Hematopoietic multipotent progenitor cell treated with erythropoietin and hydrocortisone succinate and interleukin-3 and kit ligand, for 17 days (in vitro differentiated cells): Measurements from ENCODE around the gene IFITM2.

Experiments
- DNase-seq: peaks from one replicate; pipeline ENCODE4 v3.0.0-alpha.2; 2015; ENCODE audit warnings: low spot score

IFITM2 gene

DNA sequence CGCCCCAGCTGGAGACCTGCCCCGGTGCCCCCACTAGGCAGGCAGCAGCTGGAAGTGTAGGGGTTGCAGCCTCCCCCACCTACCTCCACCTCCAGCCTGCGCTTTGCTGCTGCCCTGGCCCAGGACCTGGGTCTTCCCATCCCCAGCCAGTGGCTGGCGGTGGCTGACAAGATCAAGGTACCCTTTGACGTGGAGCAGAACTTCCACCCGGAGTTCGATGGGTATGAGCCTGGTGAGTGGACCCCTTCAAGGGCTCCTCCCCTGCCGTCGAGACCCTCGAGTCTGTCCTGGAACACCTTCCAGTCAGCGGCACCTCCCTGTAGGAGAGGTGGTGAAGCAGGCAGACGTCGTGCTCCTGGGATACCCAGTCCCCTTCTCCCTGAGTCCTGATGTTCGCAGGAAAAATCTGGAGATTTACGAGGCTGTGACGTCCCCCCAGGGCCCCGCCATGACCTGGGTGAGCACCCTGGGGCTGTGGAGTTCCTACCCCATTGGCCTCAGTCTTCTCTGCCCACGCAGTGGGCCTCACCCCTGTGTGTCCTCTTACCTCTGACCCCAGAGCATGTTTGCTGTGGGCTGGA, 14.3 kb upstream of the IFITM2 start:
- no peak for DNase-seq

DNA sequence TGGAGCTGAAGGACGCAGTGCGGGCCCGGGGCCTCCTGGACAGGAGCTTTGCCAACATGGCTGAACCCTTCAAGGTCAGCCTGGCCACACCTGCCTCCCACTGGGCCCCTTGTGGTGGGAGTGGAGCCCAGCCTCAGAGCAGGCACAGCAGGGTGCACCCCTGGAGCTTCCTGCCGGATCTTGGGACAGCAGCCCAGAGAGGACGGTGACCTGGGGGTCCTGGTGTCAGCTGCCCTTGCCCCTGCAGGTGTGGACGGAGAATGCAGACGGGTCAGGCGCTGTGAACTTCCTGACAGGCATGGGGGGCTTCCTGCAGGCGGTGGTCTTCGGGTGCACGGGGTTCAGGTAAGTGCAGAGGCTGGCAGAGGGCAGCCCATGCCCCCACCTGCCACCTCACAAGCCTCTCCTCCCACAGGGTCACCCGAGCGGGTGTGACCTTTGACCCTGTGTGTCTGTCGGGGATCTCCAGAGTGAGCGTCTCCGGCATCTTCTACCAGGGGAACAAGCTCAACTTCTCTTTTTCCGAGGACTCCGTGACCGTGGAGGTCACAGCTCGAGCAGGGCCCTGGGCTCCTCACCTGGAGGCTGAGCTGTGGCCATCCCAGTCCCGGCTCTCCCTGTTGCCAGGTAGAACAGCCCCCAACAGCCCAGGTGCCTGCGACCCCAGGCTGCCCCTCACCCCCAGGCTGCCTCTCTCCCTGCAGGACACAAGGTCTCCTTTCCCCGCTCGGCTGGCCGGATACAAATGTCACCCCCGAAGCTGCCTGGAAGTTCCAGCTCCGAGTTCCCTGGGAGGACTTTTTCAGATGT, 13.6 kb upstream of the IFITM2 start:
- no peak for DNase-seq

DNA sequence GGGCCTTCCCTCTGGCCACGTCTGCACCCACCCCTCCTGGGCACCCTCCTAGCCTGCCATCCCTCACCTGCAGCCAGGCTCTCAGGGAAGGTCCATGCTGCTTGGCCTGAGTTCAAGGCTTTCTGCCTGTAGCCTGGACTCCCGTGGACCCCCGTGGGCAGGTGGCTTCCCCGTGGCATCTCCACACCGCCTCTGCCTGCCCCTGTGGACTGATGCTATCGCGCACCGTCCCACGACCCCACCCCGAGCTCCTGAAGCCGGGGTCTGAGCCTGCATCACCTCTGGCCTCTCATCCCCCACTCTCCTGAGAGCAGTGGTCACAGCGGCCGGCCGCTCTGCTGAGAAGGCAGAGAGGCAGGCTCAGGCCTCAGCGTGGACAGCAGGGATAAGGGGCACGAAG, 12.8 kb upstream of the IFITM2 start:
- DNase-seq, result no peak

DNA sequence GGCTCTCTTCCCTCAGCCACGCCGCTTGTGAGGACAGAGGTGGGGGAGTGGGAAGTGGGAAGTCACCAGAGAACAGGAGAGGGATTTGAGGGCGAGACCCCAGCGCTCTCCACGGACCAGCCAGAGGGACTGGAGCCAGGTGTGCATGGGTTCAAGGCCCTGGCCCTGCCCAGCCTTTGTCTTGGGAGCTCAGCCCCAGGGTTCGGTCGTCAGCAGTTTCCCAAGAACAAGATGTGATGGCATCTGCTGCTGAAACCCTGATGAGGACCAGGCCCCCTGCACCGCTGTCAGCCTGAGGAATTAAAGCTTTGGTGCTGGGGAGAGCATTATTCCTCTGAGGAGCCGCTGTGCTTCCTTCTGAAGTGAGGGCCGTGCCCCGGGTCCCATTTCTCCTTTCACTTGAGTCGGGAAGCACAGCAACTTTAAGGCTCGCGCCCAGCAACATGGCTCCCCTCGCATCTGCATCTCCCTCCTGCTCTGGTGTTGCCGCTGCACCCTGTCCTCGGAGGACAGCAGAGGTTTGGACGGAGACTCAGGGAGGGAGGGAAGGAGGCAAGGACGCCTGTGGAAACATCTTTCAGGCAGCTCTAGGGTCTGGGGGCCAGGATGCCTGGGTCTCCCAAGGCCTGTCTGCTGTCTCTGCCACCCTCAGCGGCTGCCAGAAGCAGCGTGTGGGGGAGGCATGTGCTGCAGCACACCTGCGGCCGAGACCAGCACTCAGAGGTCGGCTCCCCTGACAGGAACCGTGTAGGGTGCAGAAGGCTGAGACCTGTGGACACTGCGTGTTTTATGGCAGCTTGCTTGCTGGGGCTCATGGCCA, 12.1 kb upstream of the IFITM2 start:
- DNase-seq, result no peak

DNA sequence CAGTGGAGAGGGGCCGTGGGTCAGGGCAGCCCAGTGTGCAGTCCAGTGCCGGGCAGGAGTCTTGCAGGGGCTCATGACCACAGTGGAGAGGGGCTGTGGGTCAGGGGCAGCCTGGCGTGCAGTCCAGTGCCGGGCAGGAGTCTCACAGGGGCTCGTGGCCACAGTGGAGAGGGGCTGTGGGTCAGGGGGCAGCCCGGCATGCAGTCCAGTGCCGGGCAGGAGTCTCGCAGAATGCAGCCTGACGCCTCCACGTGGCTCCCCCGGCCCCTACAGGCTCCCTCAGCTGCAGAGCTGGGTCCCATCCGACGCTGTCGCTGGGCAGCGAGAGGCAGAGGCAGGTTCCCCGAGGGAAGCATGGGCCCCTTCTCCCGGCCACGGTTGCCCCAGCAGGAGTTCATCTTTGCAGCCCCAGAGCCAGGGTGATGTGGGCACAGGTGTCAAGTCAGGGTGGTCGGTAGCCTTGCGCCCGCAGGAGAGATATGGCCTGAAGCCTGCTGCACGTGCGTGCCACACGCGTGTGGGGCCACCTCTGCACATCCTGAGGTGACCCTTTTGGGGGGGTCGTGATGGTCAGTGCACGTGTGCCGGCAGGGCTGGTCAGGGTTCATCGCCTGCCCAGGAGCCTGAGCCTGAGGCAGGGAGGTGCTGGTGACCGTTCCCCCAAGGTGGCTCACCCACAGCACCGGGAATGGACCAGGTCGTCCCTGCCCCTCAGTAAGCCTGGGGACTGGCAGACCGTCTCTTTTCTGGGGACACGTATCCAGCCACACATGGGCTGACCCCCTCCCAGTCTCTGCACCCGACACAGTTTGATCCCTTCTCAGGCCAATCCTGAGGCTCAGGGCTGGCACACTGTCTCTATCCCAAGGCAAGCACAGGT, 11.2 kb upstream of the IFITM2 start:
- DNase-seq, result no peak

DNA sequence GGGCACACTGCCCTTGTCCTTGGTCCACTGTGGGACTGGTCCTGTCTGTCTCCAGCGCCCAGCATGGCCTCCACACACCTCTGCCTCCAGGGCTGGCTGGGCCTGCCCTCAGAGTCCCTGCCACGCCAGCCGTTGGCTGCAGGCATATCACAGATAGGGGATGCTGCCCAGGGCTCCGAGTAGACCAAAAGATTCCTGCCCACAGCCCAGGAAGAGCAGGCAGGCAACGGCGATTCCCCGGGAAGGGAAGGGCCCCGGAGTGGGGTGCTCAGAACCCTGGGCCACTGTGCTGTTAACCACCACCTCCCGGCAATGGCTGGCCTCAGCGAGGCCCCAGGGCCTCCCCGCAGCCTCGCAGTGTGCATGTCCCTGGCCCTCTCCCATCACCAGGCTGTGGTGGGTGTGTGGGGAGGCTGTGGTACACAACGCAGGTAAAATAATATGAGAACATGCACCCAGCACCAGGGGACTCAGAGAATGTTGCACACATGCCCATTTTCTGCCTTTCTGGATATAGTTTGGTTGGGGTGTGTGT, 10.5 kb upstream of the IFITM2 start:
- DNase-seq, result no peak

DNA sequence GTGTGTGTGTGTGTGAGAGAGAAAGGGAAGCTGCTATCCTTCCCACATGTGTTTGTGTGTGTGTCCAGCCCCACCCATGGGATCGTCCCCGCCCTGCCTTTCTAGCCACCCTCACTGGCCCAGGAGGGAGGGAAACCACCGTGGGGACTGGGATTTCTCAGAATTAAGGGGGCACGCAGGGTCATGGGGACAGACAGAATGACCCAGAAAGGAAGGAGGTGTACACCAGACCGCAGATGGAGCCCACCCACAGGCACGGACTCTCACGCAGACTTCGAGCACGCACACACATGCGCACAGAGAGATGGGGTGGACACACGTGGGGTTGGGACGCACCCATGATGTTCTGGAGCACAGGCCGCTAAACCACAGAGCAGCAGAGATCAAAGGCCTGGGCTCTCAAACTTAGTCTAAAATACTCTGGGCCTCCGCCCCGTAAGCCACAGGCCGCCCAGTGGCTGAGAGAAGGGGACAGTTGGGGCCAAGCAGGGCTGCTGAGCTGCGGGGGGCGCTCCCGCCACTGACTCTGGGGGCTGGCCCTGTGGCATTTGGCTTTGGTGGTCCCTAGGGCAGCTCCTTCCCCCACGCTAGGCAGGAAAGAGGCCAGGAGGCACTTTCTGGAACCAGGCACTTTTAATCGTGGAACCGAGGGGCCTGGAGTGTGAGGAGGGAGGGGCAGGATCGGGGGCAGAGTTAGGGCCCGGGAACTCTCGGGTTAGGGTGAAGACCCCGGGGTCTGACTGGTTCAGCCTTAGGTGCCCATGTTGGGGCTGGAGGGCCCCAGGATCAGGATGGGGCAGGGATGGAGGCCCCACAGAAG, 9.8 kb upstream of the IFITM2 start:
- no peak for DNase-seq

DNA sequence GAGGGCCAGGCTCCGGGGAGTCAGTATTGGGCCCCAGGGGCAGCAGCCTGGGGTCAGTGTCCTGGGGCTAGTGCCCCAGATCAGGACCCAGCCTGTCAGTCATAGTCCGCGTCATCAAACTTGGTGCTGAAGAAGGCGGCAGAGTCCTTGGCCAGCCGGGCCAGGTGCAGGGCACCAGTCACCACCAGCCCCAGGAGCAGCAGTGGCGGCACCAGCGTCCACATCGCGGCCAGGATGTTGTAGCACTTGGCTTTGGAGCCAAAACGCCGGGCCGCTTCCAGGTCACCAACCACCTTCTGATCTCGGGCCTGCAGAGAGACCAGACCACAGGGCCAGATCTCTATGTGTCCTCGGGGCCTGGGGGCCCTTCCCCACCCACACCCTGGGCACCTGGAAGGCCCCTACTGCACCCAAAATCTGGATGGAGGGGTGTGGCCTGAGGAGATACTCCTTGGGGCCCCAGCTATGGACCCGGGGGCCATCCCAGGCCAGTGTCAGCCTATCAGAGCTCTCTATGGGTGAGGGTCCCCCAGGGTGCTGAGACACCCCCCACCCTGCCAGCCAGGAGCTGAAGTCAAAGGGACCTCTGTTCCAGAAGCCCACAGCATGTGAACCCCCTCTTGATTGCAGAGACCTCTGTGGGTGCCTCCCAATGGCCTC, 9.1 kb upstream of the IFITM2 start:
- DNase-seq, result no peak

DNA sequence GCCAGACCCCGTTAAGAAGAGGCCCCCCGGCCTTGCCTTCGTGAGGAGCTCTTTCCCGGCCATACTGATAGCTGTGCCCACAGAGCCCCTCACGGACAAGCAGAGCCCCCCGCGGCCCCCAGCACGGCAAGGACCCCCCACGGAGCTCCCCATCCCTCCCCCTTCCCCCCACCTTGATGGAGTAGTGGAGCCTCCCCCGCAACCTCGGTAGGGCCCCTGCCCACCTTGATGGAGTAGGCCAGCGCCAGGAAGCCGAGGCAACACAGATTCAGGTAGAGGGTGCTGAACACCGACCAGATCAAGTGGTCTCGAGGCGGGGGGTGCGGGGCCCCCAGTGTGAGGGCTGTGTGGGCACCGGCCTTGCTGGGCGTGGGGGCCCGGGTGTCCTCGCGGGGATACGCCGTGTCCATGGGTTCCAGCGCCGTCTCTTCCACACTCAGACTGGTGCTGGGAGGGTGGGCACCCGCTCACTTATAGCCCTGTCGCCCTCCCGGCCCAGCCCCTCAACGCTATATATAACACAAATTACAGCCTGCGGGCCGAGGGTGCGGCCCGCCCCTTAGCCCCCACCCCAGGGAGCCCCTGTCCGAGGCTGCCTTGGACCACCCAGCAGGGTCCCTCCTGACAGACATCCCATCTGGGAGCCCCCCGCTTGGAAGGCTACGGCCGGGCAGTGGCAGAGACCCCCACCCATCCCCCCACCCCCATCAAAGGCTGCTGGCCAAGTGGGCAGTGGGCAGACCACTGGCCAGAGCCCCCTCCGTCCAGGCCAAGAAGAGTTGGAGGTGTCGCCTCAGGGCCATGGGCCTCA, 8.3 kb upstream of the IFITM2 start, which contains the start of gene IFITM5:
TSS of gene IFITM5 (minus strand) at position 446 of the 811 bp plus-strand sequence. CDS start at position 410, 36 bp downstream.
- no peak for DNase-seq

DNA sequence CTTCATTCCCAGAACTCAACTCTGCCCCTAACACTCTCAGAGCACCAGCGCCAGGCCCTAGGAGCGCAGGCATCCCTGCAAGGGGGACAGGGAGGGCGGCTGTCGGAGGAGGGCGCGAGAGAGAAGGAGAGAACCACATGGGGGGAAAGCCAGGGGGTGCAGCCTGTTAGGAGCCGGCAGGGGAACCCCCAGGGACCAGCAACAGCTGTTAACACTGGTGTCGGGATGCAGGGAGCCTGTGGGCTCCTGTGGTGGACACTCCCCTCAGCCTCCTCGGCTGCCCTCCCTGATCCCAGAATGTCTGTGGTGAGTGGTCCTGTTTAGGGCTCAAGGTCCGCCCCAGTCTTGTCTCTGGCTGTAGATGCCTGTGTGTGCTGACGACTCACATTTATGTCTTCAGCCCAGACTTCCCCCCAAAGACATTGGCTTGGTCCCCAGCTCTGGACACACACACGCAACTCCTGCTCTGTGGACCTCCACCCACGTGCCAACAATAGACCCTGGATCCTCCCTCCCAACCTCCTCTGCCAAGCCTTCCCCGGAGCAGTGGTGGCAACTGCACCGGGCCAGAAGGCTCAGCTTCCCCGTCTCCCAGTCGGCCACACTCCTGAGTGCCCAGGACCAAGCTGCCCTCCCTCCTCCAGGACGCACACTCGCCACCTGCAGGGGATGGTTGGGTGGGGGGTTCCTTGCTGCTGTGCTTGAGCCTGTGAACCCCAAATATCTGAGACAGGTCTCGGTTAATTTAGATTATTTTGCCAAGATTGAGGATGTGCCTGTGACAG, 7.5 kb upstream of the IFITM2 start:
- DNase-seq, result no peak

DNA sequence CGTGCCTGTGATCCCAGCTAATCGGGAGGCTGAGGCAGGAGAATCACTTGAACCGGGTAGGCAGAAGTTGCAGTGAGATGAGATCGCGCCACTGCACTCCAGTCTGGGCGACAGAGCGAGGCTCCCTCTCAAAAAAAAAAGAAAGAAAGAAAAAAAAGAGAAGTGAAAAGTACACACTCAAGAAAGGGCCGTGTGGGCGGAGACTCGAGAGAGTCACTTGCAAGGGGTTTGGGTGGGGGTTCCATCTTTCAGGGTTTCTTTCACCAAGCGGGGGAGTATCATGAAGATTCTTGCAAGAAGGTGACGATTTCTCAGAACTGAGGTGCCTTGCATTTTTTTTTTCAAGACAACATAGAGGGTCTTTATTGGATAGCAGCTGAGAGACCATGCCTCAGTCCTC, 4.3 kb upstream of the IFITM2 start:
- no peak for DNase-seq

DNA sequence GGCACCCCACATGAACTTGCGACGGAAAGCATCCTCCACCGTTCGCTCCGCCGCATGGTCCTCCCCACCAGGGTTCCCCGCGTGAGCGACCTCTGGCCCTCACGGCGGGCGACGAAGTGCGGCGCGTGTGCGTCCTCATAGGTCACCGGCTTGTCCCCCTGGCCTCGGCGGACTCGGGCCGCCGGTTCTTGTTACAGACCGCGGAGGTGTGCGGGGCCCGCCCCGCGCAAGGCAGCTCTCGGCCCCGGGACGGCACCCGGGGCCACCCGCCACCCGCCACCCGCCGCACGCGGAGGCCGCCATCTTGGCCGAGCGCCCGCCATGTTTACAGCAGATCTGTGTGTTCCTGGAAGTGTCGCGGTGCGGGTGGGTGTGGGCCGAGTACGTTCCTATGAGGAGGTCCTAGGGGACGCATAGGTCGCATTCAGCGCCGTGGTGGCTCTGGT, 3.5 kb upstream of the IFITM2 start:
- no peak for DNase-seq

DNA sequence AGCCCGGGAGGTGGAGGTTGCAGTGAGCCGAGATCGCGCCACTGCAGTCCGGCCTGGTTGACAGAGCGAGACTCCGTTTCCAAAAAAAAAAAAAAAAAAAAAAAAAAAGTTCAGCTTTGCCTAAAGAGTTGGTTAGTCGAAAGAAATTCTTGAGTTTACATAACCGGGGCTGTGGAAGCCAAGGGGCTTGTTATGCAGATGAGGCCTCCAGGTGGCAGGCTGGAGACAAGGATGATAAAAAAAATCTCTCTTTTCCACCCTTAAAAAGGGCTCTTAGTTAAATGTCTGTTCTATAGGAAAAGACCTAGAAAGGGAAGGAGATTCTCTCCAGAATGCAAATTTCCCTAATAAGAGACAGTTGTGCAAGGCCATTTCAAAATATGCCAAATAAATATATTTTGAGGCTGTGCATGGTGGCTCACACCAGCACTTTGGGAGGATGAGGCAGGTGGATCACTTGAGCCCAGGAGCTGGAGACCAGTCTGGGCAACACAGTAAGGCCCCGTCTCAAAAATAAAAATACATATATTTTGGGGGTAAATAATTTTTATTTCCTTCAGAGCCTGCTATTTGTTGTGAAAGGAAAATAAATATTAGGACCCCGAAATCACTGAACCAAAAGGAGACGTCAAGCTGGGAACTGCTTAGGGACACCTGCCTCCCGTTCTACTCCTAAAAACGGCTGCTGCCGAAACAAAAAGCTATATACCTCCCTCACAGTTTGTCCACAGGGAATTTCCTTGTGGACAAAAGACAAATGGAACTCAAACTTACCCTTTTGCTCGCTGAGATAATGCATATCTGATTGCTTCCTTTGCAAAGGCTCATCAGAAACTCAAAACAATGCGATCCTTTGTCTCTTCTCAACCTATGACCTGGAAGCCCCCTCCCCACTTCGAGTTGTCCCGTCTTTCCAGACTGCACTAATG, 2.4 kb upstream of the IFITM2 start:
- DNase-seq, result peak; percentile 19

DNA sequence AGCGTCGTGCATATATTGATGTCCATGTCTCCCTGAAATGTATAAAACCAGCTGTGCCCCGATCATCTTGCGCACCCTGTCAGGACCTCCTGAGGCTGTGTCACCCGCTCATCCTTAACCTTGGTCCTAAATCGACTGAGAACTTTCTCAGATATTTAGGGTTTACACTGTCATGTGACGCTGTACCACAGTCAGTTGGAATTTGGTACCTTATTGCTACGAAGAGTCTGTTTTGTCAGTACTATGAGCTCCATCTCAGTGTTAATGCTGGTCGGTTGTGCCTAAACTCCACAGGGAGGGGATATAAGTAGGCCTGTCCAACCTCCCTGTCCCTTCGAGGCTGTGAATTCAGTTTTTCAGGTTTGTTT, 1.8 kb upstream of the IFITM2 start:
- DNase-seq, result no peak

DNA sequence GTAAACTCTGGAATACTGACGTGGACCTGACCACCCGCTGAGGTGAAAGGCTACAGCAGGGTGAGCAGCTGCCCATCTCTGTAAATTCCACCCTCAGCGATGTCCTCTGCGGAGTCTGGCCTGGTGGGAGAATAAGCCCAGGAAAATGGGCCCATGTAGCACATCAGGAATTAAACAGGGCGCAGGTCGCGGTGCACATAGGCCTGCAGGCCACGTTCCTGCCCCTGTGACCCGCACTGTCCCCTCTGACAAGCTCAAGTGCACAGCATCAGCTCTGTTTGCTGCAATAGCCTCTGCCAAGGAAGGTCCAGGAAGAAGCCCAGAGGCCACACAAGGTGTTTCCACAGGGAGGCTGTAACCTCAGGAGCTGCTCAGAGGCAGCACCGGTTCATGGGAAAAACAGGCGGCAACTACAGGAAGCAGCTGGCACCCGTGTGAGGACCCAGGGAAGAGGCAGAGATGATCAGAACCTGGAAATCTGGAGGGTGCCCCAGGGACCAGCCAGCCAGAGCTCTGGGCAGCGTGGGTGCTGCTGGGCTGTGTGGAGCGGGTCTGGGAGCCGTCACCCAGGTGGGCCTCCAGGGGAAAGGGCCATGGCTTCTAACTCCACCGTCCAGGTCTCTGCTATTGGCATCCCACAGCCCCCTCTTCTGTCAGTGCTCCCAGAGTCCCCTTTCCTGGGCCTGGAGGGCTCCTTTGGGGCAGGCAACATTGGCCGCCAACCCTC, 808 bp upstream of the IFITM2 start:
- DNase-seq, result no peak
